ENCODE measurements around the gene FARP1.

DNA sequence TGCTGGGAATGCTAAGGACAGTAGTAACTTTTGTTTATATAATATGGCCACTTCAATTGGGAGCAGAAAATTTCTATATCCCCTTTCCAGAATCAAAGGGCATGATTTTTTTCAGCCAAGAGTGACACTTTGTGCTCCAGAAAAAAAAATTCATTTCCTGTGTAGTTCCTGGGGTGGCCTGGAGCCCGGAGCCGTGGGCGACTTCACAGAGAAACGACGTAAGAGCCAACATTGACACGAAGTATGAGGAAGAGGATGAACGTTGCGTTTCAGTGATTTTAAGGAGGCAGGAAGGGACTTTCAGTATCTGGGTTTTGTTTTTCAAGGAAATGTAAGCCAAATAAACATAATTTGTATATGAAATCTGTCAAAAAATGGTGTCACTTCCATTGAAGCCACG lies 246.4 kb downstream of the FARP1 start:
- TF ChIP-seq ZNF341 (tag by site-specific recombination; IDR thresholded peaks at IDR 0.05; ENCODE audit: low read depth) (no peak), ZNF776 (tag by site-specific recombination; IDR thresholded peaks at IDR 0.05; ENCODE audit: borderline replicate concordance) (no peak), ZNF785 (tag by site-specific recombination; IDR thresholded peaks at IDR 0.05) (no peak), YY1 (tag by site-specific recombination; IDR thresholded peaks at IDR 0.05) (no peak), TCF7L2 (IDR thresholded peaks at IDR 0.05; ENCODE audit: borderline replicate concordance, low read depth, low read length) (no peak), ZNF335 (tag by site-specific recombination; conservative IDR thresholded peaks at IDR 0.05) (no peak), ZNF416 (tag by site-specific recombination; IDR thresholded peaks at IDR 0.05) (no peak), ZNF514 (tag by site-specific recombination; IDR thresholded peaks at IDR 0.05) (no peak), ZFP3 (tag by site-specific recombination; IDR thresholded peaks at IDR 0.05; ENCODE audit: low read depth) (no peak), HOXD13 (CRISPR knock-in tag; IDR thresholded peaks at IDR 0.05; ENCODE audit: borderline replicate concordance) (no peak), ZNF426 (tag by site-specific recombination; IDR thresholded peaks at IDR 0.05) (no peak)
- TF ChIP-seq, protein P1, sequence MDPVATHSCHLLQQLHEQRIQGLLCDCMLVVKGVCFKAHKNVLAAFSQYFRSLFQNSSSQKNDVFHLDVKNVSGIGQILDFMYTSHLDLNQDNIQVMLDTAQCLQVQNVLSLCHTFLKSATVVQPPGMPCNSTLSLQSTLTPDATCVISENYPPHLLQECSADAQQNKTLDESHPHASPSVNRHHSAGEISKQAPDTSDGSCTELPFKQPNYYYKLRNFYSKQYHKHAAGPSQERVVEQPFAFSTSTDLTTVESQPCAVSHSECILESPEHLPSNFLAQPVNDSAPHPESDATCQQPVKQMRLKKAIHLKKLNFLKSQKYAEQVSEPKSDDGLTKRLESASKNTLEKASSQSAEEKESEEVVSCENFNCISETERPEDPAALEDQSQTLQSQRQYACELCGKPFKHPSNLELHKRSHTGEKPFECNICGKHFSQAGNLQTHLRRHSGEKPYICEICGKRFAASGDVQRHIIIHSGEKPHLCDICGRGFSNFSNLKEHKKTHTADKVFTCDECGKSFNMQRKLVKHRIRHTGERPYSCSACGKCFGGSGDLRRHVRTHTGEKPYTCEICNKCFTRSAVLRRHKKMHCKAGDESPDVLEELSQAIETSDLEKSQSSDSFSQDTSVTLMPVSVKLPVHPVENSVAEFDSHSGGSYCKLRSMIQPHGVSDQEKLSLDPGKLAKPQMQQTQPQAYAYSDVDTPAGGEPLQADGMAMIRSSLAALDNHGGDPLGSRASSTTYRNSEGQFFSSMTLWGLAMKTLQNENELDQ (tag by site-specific recombination; IDR thresholded peaks at IDR 0.05; ENCODE audit: low read depth), result no peak
- TF ChIP-seq, protein P2, sequence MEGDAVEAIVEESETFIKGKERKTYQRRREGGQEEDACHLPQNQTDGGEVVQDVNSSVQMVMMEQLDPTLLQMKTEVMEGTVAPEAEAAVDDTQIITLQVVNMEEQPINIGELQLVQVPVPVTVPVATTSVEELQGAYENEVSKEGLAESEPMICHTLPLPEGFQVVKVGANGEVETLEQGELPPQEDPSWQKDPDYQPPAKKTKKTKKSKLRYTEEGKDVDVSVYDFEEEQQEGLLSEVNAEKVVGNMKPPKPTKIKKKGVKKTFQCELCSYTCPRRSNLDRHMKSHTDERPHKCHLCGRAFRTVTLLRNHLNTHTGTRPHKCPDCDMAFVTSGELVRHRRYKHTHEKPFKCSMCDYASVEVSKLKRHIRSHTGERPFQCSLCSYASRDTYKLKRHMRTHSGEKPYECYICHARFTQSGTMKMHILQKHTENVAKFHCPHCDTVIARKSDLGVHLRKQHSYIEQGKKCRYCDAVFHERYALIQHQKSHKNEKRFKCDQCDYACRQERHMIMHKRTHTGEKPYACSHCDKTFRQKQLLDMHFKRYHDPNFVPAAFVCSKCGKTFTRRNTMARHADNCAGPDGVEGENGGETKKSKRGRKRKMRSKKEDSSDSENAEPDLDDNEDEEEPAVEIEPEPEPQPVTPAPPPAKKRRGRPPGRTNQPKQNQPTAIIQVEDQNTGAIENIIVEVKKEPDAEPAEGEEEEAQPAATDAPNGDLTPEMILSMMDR (tag by site-specific recombination; IDR thresholded peaks at IDR 0.05), result no peak
